Neural cell (in vitro differentiated cells): ENCODE results near the gene COL20A1.

Source experiments
- CTCF ChIP-seq: fragments of 450-650 bp; IDR thresholded peaks from 2 replicates; pipeline ENCODE4 v1.5.1; 2014; ENCODE audit warnings: antibody characterized with exemption, mild to moderate bottlenecking, moderate library complexity; ENCODE audit not compliant: poor library complexity, severe bottlenecking
- TAF1 ChIP-seq: IDR thresholded peaks from 2 replicates; pipeline ENCODE4 v1.6.1; 2012; ENCODE audit warnings: low read depth
- TF ChIP-seq, protein P1 (sequence below): IDR thresholded peaks from 2 replicates; pipeline ENCODE4 v1.6.1; 2012; ENCODE audit warnings: borderline replicate concordance

- TF ChIP-seq CTCF (no peak), TAF1 (no peak)
- TF ChIP-seq, protein P1, sequence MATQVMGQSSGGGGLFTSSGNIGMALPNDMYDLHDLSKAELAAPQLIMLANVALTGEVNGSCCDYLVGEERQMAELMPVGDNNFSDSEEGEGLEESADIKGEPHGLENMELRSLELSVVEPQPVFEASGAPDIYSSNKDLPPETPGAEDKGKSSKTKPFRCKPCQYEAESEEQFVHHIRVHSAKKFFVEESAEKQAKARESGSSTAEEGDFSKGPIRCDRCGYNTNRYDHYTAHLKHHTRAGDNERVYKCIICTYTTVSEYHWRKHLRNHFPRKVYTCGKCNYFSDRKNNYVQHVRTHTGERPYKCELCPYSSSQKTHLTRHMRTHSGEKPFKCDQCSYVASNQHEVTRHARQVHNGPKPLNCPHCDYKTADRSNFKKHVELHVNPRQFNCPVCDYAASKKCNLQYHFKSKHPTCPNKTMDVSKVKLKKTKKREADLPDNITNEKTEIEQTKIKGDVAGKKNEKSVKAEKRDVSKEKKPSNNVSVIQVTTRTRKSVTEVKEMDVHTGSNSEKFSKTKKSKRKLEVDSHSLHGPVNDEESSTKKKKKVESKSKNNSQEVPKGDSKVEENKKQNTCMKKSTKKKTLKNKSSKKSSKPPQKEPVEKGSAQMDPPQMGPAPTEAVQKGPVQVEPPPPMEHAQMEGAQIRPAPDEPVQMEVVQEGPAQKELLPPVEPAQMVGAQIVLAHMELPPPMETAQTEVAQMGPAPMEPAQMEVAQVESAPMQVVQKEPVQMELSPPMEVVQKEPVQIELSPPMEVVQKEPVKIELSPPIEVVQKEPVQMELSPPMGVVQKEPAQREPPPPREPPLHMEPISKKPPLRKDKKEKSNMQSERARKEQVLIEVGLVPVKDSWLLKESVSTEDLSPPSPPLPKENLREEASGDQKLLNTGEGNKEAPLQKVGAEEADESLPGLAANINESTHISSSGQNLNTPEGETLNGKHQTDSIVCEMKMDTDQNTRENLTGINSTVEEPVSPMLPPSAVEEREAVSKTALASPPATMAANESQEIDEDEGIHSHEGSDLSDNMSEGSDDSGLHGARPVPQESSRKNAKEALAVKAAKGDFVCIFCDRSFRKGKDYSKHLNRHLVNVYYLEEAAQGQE: no peak
Measured at GRCh38 chr20:63369724-63370617, 77.0 kb downstream of the COL20A1 start.
